Smooth muscle cell of the brain vasculature (primary cell): Measurements from ENCODE around the gene HOXB5.

ENCODE experiments used
- DNase-seq: peaks from one replicate; pipeline ENCODE4 v3.0.0-alpha.2; 2012; ENCODE audit warnings: low read depth, low spot score

Gene HOXB5

GRCh38 chr17:48575066-48575582, 18.5 kb downstream of the HOXB5 start:
- DNase-seq: no peak

- no peak for DNase-seq
These were observed 19.0 kb downstream of the HOXB5 start for GRCh38 chr17:48574505-48575065.

GRCh38 chr17:48571826-48572417, 21.7 kb downstream of the HOXB5 start:
- no peak for DNase-seq

GRCh38 chr17:48571024-48571818, 22.4 kb downstream of the HOXB5 start:
- no peak for DNase-seq

GRCh38 chr17:48570325-48571023, 23.1 kb downstream of the HOXB5 start:
- DNase-seq: no peak

GRCh38 chr17:48569674-48570324, 23.8 kb downstream of the HOXB5 start:
- DNase-seq: no peak

GRCh38 chr17:48569240-48569582, 24.4 kb downstream of the HOXB5 start:
- DNase-seq: no peak

- no peak for DNase-seq
These were observed 24.9 kb downstream of the HOXB5 start for GRCh38 chr17:48568499-48569239.

- DNase-seq: no peak
These were observed 25.8 kb downstream of the HOXB5 start for GRCh38 chr17:48567646-48568354.

- no peak for DNase-seq
These were observed 26.4 kb downstream of the HOXB5 start for GRCh38 chr17:48567209-48567608.

- DNase-seq: no peak
These were observed 26.9 kb downstream of the HOXB5 start for GRCh38 chr17:48566717-48567116.

- DNase-seq: no peak
These were observed 27.5 kb downstream of the HOXB5 start for GRCh38 chr17:48565925-48566710.

GRCh38 chr17:48565022-48565554, 28.5 kb downstream of the HOXB5 start:
- DNase-seq: no peak

GRCh38 chr17:48564188-48565021, 29.2 kb downstream of the HOXB5 start:
- no peak for DNase-seq

- no peak for DNase-seq
These were observed 29.8 kb downstream of the HOXB5 start for GRCh38 chr17:48563867-48564187.

- no peak for DNase-seq
These were observed 30.2 kb downstream of the HOXB5 start for GRCh38 chr17:48563385-48563838.

- DNase-seq: no peak
These were observed 30.6 kb downstream of the HOXB5 start for GRCh38 chr17:48562934-48563333.
